Left lung (tissue), 10 donors: Measurements from ENCODE around the gene PPP1R12C. TPM values are rescaled to one million over a fixed set of nuclear protein-coding genes. Genes with fewer than 3 reads are reported as not detected.
A peak's percentile ranks its signal among the peaks of the same experiment; 100 is the strongest.

Experiments
- ATAC-seq: fragments of 200-7000 bp; cut with Tn5 transposase; one replicate; pipeline ENCODE4 v1.9.1; 2020; ENCODE audit warnings: moderate library complexity
- DNase-seq, 4 donors: peaks; one replicate each; pipeline ENCODE4 v3.0.0-alpha.2; 2013 to 2020
- H3K27ac ChIP-seq, 2 donors: fragments of 200-600 bp; sonication (generic) in 1 of 2; one replicate each; pipeline versions ENCODE4 v1.5.0 to v1.8.0; 2020 to 2021
- H3K27me3 ChIP-seq, 2 donors: fragments of 200-600 bp; sonication (generic) in 1 of 2; one replicate each; pipeline versions ENCODE4 v1.5.0 to v1.8.0; 2020 to 2021
- H3K36me3 ChIP-seq, 2 donors: fragments of 200-600 bp; sonication (generic) in 1 of 2; one replicate each; pipeline versions ENCODE4 v1.5.0 to v1.8.0; 2020 to 2021
- H3K4me1 ChIP-seq, 2 donors: fragments of 200-600 bp; one replicate each; pipeline ENCODE4 v1.8.0; 2021
- H3K4me3 ChIP-seq, 2 donors: fragments of 200-600 bp; sonication (generic) in 1 of 2; one replicate each; pipeline versions ENCODE4 v1.5.0 to v1.8.0; 2020 to 2021; ENCODE audit warnings: mild to moderate bottlenecking in 1 of 2
- H3K9me3 ChIP-seq, 2 donors: fragments of 200-600 bp; sonication (generic) in 1 of 2; one replicate each; pipeline versions ENCODE4 v1.5.0 to v1.8.0; 2020 to 2021
- intact Hi-C, 2 donors: fragments of 100-400 bp; cut with DNase I; formaldehyde crosslinking; loops; one replicate each; pipeline versions ENCODE4 v1.11.2 to v1.14.2; 2022
- polyA plus RNA-seq, 6 donors: library from polyadenylated mRNA; unstranded; fragments of 120-200 nt; gene quantifications; one replicate each; pipeline ENCODE4 v1.2.1, GENCODE V29; 2013; ENCODE audit not compliant: insufficient read length in 6 of 6
- total RNA-seq, 2 donors: library from RNA; stranded (reverse); fragmentation: NEBNext Ultra II Directional; extraction: Animal tissue kit (Norgen Biotek cat#: 25700); gene quantifications; one replicate each; pipeline ENCODE4 v1.2.1, GENCODE V29; 2021
- TF ChIP-seq, protein P1 (sequence below), 2 donors: fragments of 200-600 bp; sonication (generic) in 1 of 2; IDR thresholded peaks; one replicate each; pipeline versions ENCODE4 v1.5.0 to v1.8.0; 2021; ENCODE audit warnings: antibody characterized with exemption in 2 of 2
- donor health status: DM: no; HTN: yes; CAD: no.
- donor health status: DM: no; HTN: no; CAD: no.

PPP1R12C gene
- total and polyA plus RNA-seq, 8 donors = 50.2 to 113 (median 70.2) TPM

DNA sequence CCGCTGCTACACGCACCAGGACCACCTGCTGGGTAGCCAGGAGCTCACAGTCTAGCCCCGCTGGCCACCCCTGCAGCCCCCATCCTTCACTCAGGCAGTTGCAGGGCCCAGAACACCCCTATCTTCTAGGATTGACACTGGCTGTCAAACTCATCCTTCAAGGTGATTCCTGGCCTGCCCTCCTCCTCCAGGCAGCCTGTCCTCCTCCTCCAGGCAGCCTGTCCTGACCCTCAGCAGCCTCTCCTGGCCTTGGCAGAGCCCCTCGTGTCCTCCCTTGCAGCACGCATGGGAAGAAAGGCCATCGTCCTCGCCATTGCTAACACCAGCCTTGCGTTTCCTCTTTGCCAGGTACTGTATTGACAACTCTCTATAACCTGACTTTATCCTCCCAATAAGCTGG is 45.5 kb downstream of the PPP1R12C start:
- Histone ChIP-seq H3K4me3 (no peak overlapping the region), H3K27me3 (peaks cover 2 to 91% of the 10 kb centered on the region in 2 donors), H3K27ac (no peak overlapping the region), H3K4me1 (peaks cover 0 to 12% of the 10 kb centered on the region in 2 donors), H3K36me3 (no peaks in the 10 kb centered on the region), H3K9me3 (no peaks in the 10 kb centered on the region)
- ATAC-seq (no peak), DNase-seq (peak in 1 of 4 donors; percentile 28)
- intact Hi-C loops = no loop called here
- TF ChIP-seq, protein P1, sequence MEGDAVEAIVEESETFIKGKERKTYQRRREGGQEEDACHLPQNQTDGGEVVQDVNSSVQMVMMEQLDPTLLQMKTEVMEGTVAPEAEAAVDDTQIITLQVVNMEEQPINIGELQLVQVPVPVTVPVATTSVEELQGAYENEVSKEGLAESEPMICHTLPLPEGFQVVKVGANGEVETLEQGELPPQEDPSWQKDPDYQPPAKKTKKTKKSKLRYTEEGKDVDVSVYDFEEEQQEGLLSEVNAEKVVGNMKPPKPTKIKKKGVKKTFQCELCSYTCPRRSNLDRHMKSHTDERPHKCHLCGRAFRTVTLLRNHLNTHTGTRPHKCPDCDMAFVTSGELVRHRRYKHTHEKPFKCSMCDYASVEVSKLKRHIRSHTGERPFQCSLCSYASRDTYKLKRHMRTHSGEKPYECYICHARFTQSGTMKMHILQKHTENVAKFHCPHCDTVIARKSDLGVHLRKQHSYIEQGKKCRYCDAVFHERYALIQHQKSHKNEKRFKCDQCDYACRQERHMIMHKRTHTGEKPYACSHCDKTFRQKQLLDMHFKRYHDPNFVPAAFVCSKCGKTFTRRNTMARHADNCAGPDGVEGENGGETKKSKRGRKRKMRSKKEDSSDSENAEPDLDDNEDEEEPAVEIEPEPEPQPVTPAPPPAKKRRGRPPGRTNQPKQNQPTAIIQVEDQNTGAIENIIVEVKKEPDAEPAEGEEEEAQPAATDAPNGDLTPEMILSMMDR (IDR thresholded peaks at IDR 0.05) = no peak

DNA sequence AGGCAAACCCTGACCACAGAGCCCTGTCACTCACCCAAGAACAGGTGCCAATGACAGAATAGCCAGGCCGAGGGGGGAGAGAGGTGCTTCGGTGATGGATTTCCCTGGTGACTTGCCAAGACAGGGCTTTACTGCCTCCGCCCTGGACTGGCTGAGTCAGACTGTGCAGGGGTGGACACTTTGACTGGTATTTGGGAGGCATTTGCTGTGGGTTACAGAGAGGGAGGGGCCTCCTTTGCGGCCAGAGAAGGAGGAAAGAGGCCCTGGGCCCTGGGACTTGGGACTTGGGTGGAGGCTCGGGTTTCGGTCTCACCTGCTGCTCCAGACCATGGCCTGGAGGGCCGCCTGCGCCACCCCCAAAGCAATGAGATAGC is 46.3 kb downstream of the PPP1R12C start:
- Histone ChIP-seq H3K27me3 (peaks cover 2 to 91% of the 10 kb centered on the region in 2 donors), H3K4me3 (no peak overlapping the region), H3K27ac (no peak overlapping the region), H3K9me3 (no peaks in the 10 kb centered on the region), H3K36me3 (no peaks in the 10 kb centered on the region), H3K4me1 (peaks cover 0 to 7% of the 10 kb centered on the region in 2 donors)
- peak; percentile 15 for ATAC-seq
- intact Hi-C loops = no loop called here
- TF ChIP-seq, protein P1 (IDR thresholded peaks at IDR 0.05) = no peak
- peak in 1 of 4 donors; percentile 34 for DNase-seq

DNA sequence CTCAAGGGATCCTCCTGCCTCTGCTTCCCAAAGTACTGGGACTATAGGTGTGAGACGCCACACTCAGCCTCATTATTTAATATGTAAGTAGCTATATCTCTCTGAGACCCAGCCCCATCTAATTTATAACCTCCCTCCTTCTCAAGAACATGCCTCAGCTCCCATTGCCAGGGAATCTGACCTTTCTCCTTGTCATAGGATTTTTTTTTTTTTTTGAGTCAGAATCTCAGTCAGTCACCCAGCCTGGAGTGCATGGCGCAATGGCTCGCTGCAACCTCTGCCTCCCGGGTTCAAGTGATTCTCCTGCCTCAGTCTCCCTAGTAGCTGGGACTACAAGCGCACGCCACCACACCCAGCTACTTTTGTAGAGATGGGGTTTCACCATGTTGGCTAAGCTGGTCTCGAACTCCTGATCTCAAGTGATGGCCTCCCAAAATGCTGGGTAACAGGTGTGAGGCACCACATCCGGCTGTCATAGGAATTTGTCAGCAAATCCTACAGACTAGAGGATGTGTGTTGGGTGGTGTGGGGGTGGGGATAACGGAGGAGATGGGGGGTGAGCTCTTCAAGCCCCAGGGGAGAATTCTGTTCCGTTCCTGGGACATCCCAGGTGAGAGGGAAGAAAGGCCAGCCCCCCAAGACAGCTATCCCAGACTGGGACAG is 46.8 kb downstream of the PPP1R12C start:
- Histone ChIP-seq H3K9me3 (no peaks in the 10 kb centered on the region), H3K36me3 (no peaks in the 10 kb centered on the region), H3K27me3 (peaks cover 2 to 93% of the 10 kb centered on the region in 2 donors), H3K4me3 (no peak overlapping the region), H3K4me1 (peaks cover 0 to 5% of the 10 kb centered on the region in 2 donors), H3K27ac (no peak overlapping the region)
- DNase-seq = no peak
- intact Hi-C loops = no loop called here
- TF ChIP-seq, protein P1 (IDR thresholded peaks at IDR 0.05) = no peak
- no peak for ATAC-seq

DNA sequence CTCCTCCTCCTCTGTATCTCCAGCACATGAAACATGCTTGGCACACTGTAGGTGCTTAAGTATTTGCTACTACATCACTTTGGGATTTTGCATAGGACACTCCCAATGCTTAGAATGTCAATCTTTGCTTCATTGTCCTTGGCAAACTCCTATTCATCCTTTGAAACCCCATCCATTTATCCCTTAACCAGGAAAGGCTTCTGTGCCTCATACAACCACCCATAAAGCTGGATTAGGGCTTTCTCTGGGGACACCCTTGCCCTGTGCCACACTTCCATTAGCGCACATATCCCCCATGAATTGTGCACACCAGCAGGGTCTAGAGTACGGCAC is 47.6 kb downstream of the PPP1R12C start:
- H3K4me1 ChIP-seq = no peaks in the 10 kb centered on the region
- no peaks in the 10 kb centered on the region for H3K9me3 ChIP-seq
- no peak overlapping the region for H3K4me3 ChIP-seq
- DNase-seq = no peak
- intact Hi-C loops = no loop called here
- H3K36me3 ChIP-seq = no peaks in the 10 kb centered on the region
- peaks cover 2 to 89% of the 10 kb centered on the region in 2 donors for H3K27me3 ChIP-seq
- ATAC-seq = no peak
- H3K27ac ChIP-seq = peak overlapping the region; percentile 23 to 57
- TF ChIP-seq, protein P1 (IDR thresholded peaks at IDR 0.05) = no peak

DNA sequence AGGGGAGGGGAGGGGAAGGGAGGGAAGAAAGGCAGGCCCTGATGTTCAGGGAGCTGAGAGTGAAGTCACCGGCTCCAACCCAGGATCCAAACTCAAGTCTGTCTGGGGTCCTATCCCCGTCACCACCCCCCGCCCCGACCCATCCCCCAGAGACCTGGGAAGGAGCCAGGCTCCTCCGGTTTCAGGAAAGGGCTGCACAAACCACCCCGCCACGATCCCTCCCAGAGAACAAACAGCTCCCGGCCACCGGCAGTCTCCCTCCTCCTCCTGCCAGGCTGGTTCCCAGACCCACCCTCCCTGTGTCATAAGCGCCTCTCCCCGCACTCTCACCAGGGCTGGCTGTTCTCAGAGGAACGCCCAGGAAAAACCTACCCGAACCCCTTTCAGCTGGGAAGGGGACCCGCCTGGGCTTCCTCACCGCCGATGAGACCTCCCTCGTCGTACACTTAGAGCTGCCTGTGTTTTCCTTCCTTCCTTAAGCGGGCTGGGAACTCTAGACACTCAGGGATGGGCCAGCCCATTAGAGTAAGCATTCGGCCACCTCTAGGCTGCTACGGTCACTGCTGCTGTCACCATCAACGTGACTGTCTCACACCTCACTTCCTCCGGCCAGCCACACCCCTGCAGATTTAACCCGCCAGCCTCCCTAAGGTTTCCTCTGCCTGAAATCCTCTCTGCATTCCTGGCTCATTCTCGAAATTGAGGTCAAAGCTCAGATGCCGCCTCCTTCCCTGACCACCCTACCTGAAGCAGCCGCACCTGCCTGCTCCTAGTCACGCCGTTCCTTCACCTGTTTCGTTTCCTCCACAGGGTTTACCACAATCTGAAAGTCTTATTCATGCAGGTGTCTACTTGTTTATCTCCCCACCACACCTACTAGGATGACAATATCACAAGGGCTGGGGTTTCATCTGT is 48.2 kb downstream of the PPP1R12C start:
- H3K4me1 ChIP-seq = no peaks in the 10 kb centered on the region
- intact Hi-C loops = no loop called here
- TF ChIP-seq, protein P1 (IDR thresholded peaks at IDR 0.05) = no peak
- H3K4me3 ChIP-seq = peak overlapping the region; percentile 6 to 32
- ATAC-seq = peak; percentile 95
- no peaks in the 10 kb centered on the region for H3K36me3 ChIP-seq
- peaks cover 2 to 84% of the 10 kb centered on the region in 2 donors for H3K27me3 ChIP-seq
- peak overlapping the region; percentile 23 to 57 for H3K27ac ChIP-seq
- no peaks in the 10 kb centered on the region for H3K9me3 ChIP-seq
- peak in 1 of 4 donors; percentile 66 for DNase-seq
